Liver (tissue), 9 donors: Measurements from ENCODE around the gene ZNF418. TPM values are rescaled to one million over a fixed set of nuclear protein-coding genes. Genes with fewer than 3 reads are reported as not detected.
"Not testable (repeated sequence)": the region's sequence is repeated elsewhere in the genome, so short reads cannot be mapped to it uniquely, and the experiment has no call there.

Source experiments
- DNase-seq: peaks from one replicate; pipeline ENCODE4 v3.0.0-alpha.2; 2017; ENCODE audit warnings: low spot score
- H3K27ac ChIP-seq, 2 donors: one replicate each; pipeline ENCODE4 v1.7.0; 2013; ENCODE audit warnings: inconsistent platforms in 2 of 2, low read length in 2 of 2, control low read depth in 1 of 2, low read depth in 1 of 2, mild to moderate bottlenecking in 1 of 2
- H3K27me3 ChIP-seq, 4 donors: one replicate each; pipeline versions ENCODE4 v1.6.1 to v1.7.0; 2013; ENCODE audit warnings: low read length in 3 of 4, inconsistent platforms in 1 of 4, mild to moderate bottlenecking in 1 of 4, moderate library complexity in 1 of 4; ENCODE audit not compliant: control insufficient read depth in 4 of 4, insufficient read depth in 4 of 4
- H3K36me3 ChIP-seq, 4 donors: one replicate each; pipeline versions ENCODE4 v1.6.1 to v1.7.0; 2013; ENCODE audit warnings: low read length in 3 of 4, mild to moderate bottlenecking in 3 of 4, low read depth in 1 of 4, moderate library complexity in 1 of 4; ENCODE audit not compliant: control insufficient read depth in 4 of 4, insufficient read depth in 3 of 4
- H3K4me1 ChIP-seq, 4 donors: one replicate each; pipeline versions ENCODE4 v1.6.1 to v1.7.0; 2013; ENCODE audit warnings: low read length in 3 of 4, mild to moderate bottlenecking in 3 of 4, moderate library complexity in 1 of 4; ENCODE audit not compliant: control insufficient read depth in 4 of 4, insufficient read depth in 4 of 4
- H3K4me3 ChIP-seq, 3 donors: one replicate each; pipeline versions ENCODE4 v1.6.1 to v1.7.0; 2013; ENCODE audit warnings: low read length in 3 of 3, control low read depth in 1 of 3, low read depth in 1 of 3, mild to moderate bottlenecking in 1 of 3
- H3K9ac ChIP-seq, 2 donors: one replicate each; pipeline ENCODE4 v1.7.0; 2013; ENCODE audit warnings: low read length in 2 of 2, mild to moderate bottlenecking in 2 of 2, moderate library complexity in 2 of 2, control low read depth in 1 of 2, low read depth in 1 of 2
- H3K9me3 ChIP-seq, 4 donors: one replicate each; pipeline versions ENCODE4 v1.6.1 to v1.7.0; 2013; ENCODE audit warnings: low read length in 3 of 4; ENCODE audit not compliant: control insufficient read depth in 4 of 4
- ATF3 ChIP-seq: IDR thresholded peaks from 2 replicates; pipeline ENCODE4 v1.6.1; 2016; ENCODE audit warnings: antibody characterized with exemption
- CTCF ChIP-seq: fragments of 150-350 bp; IDR thresholded peaks from 2 replicates; pipeline ENCODE4 v1.5.1; 2017; ENCODE audit warnings: improper control_type of control experiment, low read depth, low read length; ENCODE audit not compliant: missing input control
- EGR1 ChIP-seq, 2 donors: IDR thresholded peaks; 2 replicates each; pipeline ENCODE4 v1.6.1; 2016 to 2018; ENCODE audit warnings: antibody characterized with exemption in 2 of 2, low read depth in 2 of 2
- FOXA2 ChIP-seq: IDR thresholded peaks from 2 replicates; pipeline ENCODE4 v1.6.1; 2016; ENCODE audit warnings: antibody characterized with exemption
- GABPA ChIP-seq, 2 donors: IDR thresholded peaks in 1 of 2; conservative IDR thresholded peaks in 1 of 2; 2 replicates each; pipeline ENCODE4 v1.6.1; 2016; ENCODE audit warnings: antibody characterized with exemption in 2 of 2, mild to moderate bottlenecking in 1 of 2, moderate library complexity in 1 of 2
- HNF4A ChIP-seq, 2 donors: conservative IDR thresholded peaks; 2 replicates each; pipeline ENCODE4 v1.6.1; 2016; ENCODE audit warnings: antibody characterized with exemption in 2 of 2, mild to moderate bottlenecking in 2 of 2
- HNF4G ChIP-seq: IDR thresholded peaks from 2 replicates; pipeline ENCODE4 v1.6.1; 2016; ENCODE audit warnings: antibody characterized with exemption
- JUND ChIP-seq, 2 donors: IDR thresholded peaks; 2 replicates each; pipeline ENCODE4 v1.6.1; 2016; ENCODE audit warnings: antibody characterized with exemption in 2 of 2
- MAX ChIP-seq: IDR thresholded peaks from 2 replicates; pipeline ENCODE4 v1.6.1; 2016; ENCODE audit warnings: antibody characterized with exemption
- NR2F2 ChIP-seq: IDR thresholded peaks from 2 replicates; pipeline ENCODE4 v1.6.1; 2016; ENCODE audit warnings: antibody characterized with exemption
- RAD21 ChIP-seq, 2 donors: IDR thresholded peaks; 2 replicates each; pipeline ENCODE4 v1.6.1; 2016; ENCODE audit warnings: antibody characterized with exemption in 2 of 2, mild to moderate bottlenecking in 2 of 2
- REST ChIP-seq: IDR thresholded peaks from 2 replicates; pipeline ENCODE4 v1.6.1; 2016; ENCODE audit warnings: antibody characterized with exemption, mild to moderate bottlenecking
- RXRA ChIP-seq, 2 donors: IDR thresholded peaks; 2 replicates each; pipeline ENCODE4 v1.6.1; 2017 to 2018; ENCODE audit warnings: antibody characterized with exemption in 2 of 2, mild to moderate bottlenecking in 1 of 2
- SP1 ChIP-seq: IDR thresholded peaks from 2 replicates; pipeline ENCODE4 v1.6.1; 2018; ENCODE audit warnings: antibody characterized with exemption, mild to moderate bottlenecking
- TAF1 ChIP-seq: conservative IDR thresholded peaks from 2 replicates; pipeline ENCODE4 v1.6.1; 2016; ENCODE audit warnings: antibody characterized with exemption, mild to moderate bottlenecking
- YY1 ChIP-seq: IDR thresholded peaks from 2 replicates; pipeline ENCODE4 v1.6.1; 2016; ENCODE audit warnings: antibody characterized with exemption, mild to moderate bottlenecking
- ZBTB33 ChIP-seq: IDR thresholded peaks from 2 replicates; pipeline ENCODE4 v1.6.1; 2016; ENCODE audit warnings: antibody characterized with exemption
- WGBS: extraction: QIAGEN DNeasy Blood & Tissue Kit; methylation state at CpG from one replicate; pipeline ENCODE4 v1.1.7; 2013; 5-methylcytosine and 5-hydroxymethylcytosine counted together
- polyA plus RNA-seq, 2 donors: library from polyadenylated mRNA; stranded (reverse) in 1 of 2; unstranded in 1 of 2; fragments of 200-250 nt in 1 of 2; fragments of >200 nt in 1 of 2; fragmentation: Nextera tagmentation in 1 of 2; extraction: Ambion mirVana in 1 of 2; gene quantifications; one replicate each; pipeline versions ENCODE4 v1.2.1 to v1.2.3, GENCODE V29; 2013 to 2015
- total RNA-seq, 2 donors: library from RNA; depleted of rRNA; stranded (reverse); fragments of >200 nt; gene quantifications; one replicate each; pipeline ENCODE4 v1.2.3, GENCODE V29; 2014
- donor health status: healthy.
- donor health status: healthy.
- donor health status: healthy.
- donor health status: healthy.
- donor health status: healthy.

The ZNF418 gene
- total and polyA plus RNA-seq, 4 donors = 0.51 to 3.1 (median 2.0) TPM

- peak within 1 kb of the TSS; percentile 68 to 97 (median 72) for H3K4me3 ChIP-seq
- peaks cover 0 to 13% (median 4%) of the 10 kb centered on the region in 4 donors for H3K9me3 ChIP-seq
- peak within 1 kb of the TSS; percentile 70 to 85 for H3K9ac ChIP-seq
- peaks cover 1 to 23% (median 12%) of the 10 kb centered on the region in 4 donors for H3K36me3 ChIP-seq
- 1% methylated on average over 51 of the region's 51 CpGs for WGBS
- peak within 1 kb of the TSS; percentile 59 to 62 for H3K27ac ChIP-seq
- H3K4me1 ChIP-seq = peaks cover 0 to 17% (median 13%) of the 10 kb centered on the region in 4 donors
- not testable (repeated sequence) for H3K27me3 ChIP-seq
- DNase-seq = peak; percentile 83
- TF ChIP-seq NR2F2 = peak; percentile 67
- peak; percentile 92 for TF ChIP-seq MAX
- peak in 1 of 2 donors; percentile 41 for TF ChIP-seq HNF4A (conservative IDR thresholded peaks at IDR 0.05)
- TF ChIP-seq RXRA (IDR thresholded peaks at IDR 0.05) = peak; percentile 26 to 34
- peak; percentile 96 for TF ChIP-seq YY1
- TF ChIP-seq SP1 = peak; percentile 28
- peak; percentile 53 to 92 for TF ChIP-seq GABPA (IDR thresholded peaks at IDR 0.05 in 1 of 2, conservative IDR thresholded peaks at IDR 0.05 in 1 of 2)
- TF ChIP-seq EGR1 (IDR thresholded peaks at IDR 0.05; ENCODE audit: low read depth in 2 of 2) = peak; percentile 68 to 78
- TF ChIP-seq RAD21 (IDR thresholded peaks at IDR 0.05) = peak; percentile 50 to 66
- TF ChIP-seq ZBTB33 = peak; percentile 42
Observed at GRCh38 chr19:57916168-57916995, 18.8 kb downstream of the ZNF418 start, which contains the start of gene ZNF417. Gene ZNF417, minus strand, starts transcription at chr19:57916592. Its CDS starts 181 bp downstream, at chr19:57916411.

GRCh38 chr19:57914531-57914930, 20.7 kb downstream of the ZNF418 start:
- DNase-seq = no peak
- H3K9me3 ChIP-seq = peaks cover 0 to 18% (median 5%) of the 10 kb centered on the region in 4 donors
- H3K4me3 ChIP-seq = peak overlapping the region in 1 of 3 donors; percentile 97
- H3K9ac ChIP-seq = no peak overlapping the region
- H3K27ac ChIP-seq = no peak overlapping the region
- TF ChIP-seq TAF1 (no peak), ATF3 (no peak), RXRA (IDR thresholded peaks at IDR 0.05) (peak in 1 of 2 donors; percentile 51), SP1 (no peak), GABPA (IDR thresholded peaks at IDR 0.05 in 1 of 2, conservative IDR thresholded peaks at IDR 0.05 in 1 of 2) (peak in 1 of 2 donors; percentile 47), HNF4A (conservative IDR thresholded peaks at IDR 0.05) (peak in 1 of 2 donors; percentile 71), MAX (no peak), YY1 (no peak), JUND (IDR thresholded peaks at IDR 0.05) (peak in 1 of 2 donors; percentile 29), HNF4G (no peak), ZBTB33 (no peak), FOXA2 (peak; percentile 12), REST (no peak), EGR1 (IDR thresholded peaks at IDR 0.05; ENCODE audit: low read depth in 2 of 2) (no peak), NR2F2 (no peak), CTCF (no peak)
- H3K36me3 ChIP-seq = peaks cover 0 to 29% (median 21%) of the 10 kb centered on the region in 4 donors
- peaks cover 0 to 17% (median 13%) of the 10 kb centered on the region in 4 donors for H3K4me1 ChIP-seq
- H3K27me3 ChIP-seq = no peaks in the 10 kb centered on the region
- WGBS = 34% methylated on average over 3 of the region's 3 CpGs
